ENCODE measurements around the gene PER1. TPM values are rescaled to one million over a fixed set of nuclear protein-coding genes. Genes with fewer than 3 reads are reported as not detected.
A peak's percentile ranks its signal among the peaks of the same experiment; 100 is the strongest.

The PER1 gene
- total and polyA plus RNA-seq, 9 of the 15 experiments (the other 6 are each of a cell fraction or from before 2014, with no cell fraction given) = 0.13 to 26.0 (median 3.4) TPM

DNA sequence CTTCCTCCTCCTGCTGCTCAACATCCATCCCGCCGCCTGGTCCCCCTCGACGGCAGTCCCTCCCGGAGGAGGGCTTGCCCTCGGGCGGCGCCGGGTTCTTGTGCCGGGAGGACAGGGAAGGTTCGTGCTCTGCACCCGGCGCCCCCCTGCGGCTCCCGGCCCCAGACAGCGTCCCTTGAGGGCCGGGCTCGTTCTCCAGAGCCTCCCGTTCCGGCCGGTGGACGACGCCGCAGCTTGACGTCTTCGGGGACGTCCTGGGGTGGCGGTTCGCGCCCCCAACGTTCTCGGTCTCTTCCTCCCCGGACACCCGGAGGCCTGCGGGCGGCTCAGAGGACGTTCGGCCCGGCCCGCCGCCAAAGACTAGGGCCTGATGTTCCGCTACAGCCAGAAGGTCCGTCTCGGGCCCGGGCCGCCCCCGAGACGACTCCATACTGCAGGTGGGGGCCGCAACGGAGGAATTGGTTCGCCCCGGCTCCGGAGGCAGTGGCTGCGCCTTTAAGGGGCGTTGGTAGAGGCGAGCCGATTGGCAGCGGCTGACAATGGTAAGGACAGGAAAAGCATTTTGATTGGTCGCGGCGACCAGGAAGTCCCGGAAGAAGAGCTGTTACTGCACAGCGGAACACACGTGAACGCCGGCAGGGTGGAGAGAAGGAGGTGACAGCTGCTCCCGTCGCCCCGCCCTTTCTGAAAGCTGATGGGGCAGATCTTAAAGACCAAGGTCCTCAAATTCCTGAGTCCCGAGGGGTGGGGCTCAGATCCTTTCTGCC is 37.7 kb upstream of the PER1 start, which contains the start of gene BORCS6:
BORCS6 (minus strand) TSS at position 470 of the 767 bp plus-strand sequence; CDS start at position 430, 40 bp downstream.
- DNase-seq (ENCODE audit: extremely low read depth in 1 of 4, low spot score in 3 of 4) (peak; percentile 72 to 97 (median 82)), FAIRE-seq (peak; percentile 97), ATAC-seq (peak; percentile 80)
- BruUV-seq (replicated peaks) = TSS peak; percentile 73
- Histone ChIP-seq H2AFZ (ENCODE audit: low read depth, low read length) (peak within 1 kb of the TSS; percentile 85), H3K27ac (ENCODE audit: extremely low read depth, low read depth, low read length) (peak within 1 kb of the TSS; percentile 85), H3K9ac (ENCODE audit: insufficient read depth in 1 of 2, low read depth in 2 of 2, low read length in 2 of 2) (peak within 1 kb of the TSS; percentile 77 to 93), H3K27me3 (ENCODE audit: control insufficient read depth in 2 of 2, insufficient read depth in 2 of 2, low read length in 2 of 2) (no peaks in the 10 kb centered on the region), H3K4me2 (ENCODE audit: insufficient read depth, low read length) (peak within 1 kb of the TSS; percentile 100), H4K20me1 (replicated peaks; ENCODE audit: control insufficient read depth, insufficient read depth, low read length) (peaks cover 10% of the 10 kb centered on the region), H3K79me2 (ENCODE audit: control insufficient read depth, insufficient read depth, low read length) (peaks cover 18% of the 10 kb centered on the region), H3K9me1 (ENCODE audit: control insufficient read depth, insufficient read depth, low read length) (no peaks in the 10 kb centered on the region), H3K4me3 (peak within 1 kb of the TSS; percentile 88), H3K4me1 (replicated peaks in 1 of 2; ENCODE audit: control insufficient read depth in 2 of 2, insufficient read depth in 2 of 2, low read length in 2 of 2) (peaks cover 31 to 39% of the 10 kb centered on the region in 2 experiments), H3K36me3 (ENCODE audit: control insufficient read depth, insufficient read depth, low read length) (no peaks in the 10 kb centered on the region), H3K9me3 (replicated peaks; ENCODE audit: control insufficient read depth, insufficient read depth, low read depth, low read length) (no peaks in the 10 kb centered on the region)
- intact Hi-C loops (cut with micrococcal nuclease) = loop anchor here (1.0 to 10.0 kb wide), 2 partner anchors 20 to 115 kb away; partner anchors contain the start of gene AURKB
- ChIA-PET CTCF (ENCODE audit: low intra/inter-chr PET ratio) (no interaction called here), POLR2A (interaction anchor here (0.6 to 3.1 kb wide), 13 partner anchors 9 to 292 kb away, joined by 3 to 30 read pairs (median 5); partner anchors contain the start of genes AURKB and CTC1)
- 2% methylated on average over 28 of the region's 70 CpGs for WGBS (ENCODE audit: insufficient coverage, low coverage, missing lambda C conversion rate)
- in situ Hi-C loops (cut with MboI) = no loop called here
- no peak for TF ChIP-seq TEAD4 (IDR thresholded peaks at IDR 0.05; ENCODE audit: low read length)
- no peak for TF ChIP-seq TEAD4 (CRISPR knock-in tag; IDR thresholded peaks at IDR 0.05; ENCODE audit: borderline replicate concordance)
- TF ChIP-seq, protein P1, sequence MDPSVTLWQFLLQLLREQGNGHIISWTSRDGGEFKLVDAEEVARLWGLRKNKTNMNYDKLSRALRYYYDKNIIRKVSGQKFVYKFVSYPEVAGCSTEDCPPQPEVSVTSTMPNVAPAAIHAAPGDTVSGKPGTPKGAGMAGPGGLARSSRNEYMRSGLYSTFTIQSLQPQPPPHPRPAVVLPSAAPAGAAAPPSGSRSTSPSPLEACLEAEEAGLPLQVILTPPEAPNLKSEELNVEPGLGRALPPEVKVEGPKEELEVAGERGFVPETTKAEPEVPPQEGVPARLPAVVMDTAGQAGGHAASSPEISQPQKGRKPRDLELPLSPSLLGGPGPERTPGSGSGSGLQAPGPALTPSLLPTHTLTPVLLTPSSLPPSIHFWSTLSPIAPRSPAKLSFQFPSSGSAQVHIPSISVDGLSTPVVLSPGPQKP (CRISPR knock-in tag; IDR thresholded peaks at IDR 0.05) = no peak
- TF ChIP-seq MXI1 (IDR thresholded peaks at IDR 0.05; ENCODE audit: low read depth, low read length) = peak; percentile 72
- no peak for TF ChIP-seq HSF4 (CRISPR knock-in tag; IDR thresholded peaks at IDR 0.05; ENCODE audit: borderline replicate concordance)
- no peak for TF ChIP-seq PHF20 (IDR thresholded peaks at IDR 0.05; ENCODE audit: partially characterized antibody)
- TF ChIP-seq, protein P2, sequence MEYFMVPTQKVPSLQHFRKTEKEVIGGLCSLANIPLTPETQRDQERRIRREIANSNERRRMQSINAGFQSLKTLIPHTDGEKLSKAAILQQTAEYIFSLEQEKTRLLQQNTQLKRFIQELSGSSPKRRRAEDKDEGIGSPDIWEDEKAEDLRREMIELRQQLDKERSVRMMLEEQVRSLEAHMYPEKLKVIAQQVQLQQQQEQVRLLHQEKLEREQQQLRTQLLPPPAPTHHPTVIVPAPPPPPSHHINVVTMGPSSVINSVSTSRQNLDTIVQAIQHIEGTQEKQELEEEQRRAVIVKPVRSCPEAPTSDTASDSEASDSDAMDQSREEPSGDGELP (CRISPR knock-in tag; IDR thresholded peaks at IDR 0.05; ENCODE audit: borderline replicate concordance) = peak; percentile 90
- no peak for TF ChIP-seq TAF1 (IDR thresholded peaks at IDR 0.05; ENCODE audit: control insufficient read depth, extremely low read depth, insufficient read depth, low read length, severe bottlenecking)
- no peak for TF ChIP-seq NR2C1 (IDR thresholded peaks at IDR 0.05)
- no peak for TF ChIP-seq NR2C1 (tag; IDR thresholded peaks at IDR 0.05)
- TF ChIP-seq CHD2 (IDR thresholded peaks at IDR 0.05; ENCODE audit: low read depth, low read length) = 0 out of 2 replicates have a peak, but pooled peaks have one; percentile 14
- TF ChIP-seq HDAC2 (IDR thresholded peaks at IDR 0.05) = 0 out of 2 replicates have a peak, but pooled peaks have one; percentile 14
- TF ChIP-seq GMEB1 (CRISPR knock-in tag; IDR thresholded peaks at IDR 0.05) = peak; percentile 30; the same call in 1 of the 2 replicates
- TF ChIP-seq TRIM24 (IDR thresholded peaks at IDR 0.05) = peak in 1 of 2 experiments; percentile 70; a peak in 1 of 4 replicates
- TF ChIP-seq, protein P3, sequence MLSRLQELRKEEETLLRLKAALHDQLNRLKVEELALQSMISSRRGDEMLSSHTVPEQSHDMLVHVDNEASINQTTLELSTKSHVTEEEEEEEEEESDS (CRISPR knock-in tag; IDR thresholded peaks at IDR 0.05) = no peak
- TF ChIP-seq FOS (IDR thresholded peaks at IDR 0.05; ENCODE audit: extremely low read depth, insufficient read length) = peak; percentile 82
- peak in 1 of 2 experiments; percentile 88; a peak in 2 of 4 replicates for TF ChIP-seq FOXK2 (conservative IDR thresholded peaks at IDR 0.05 in 1 of 2, IDR thresholded peaks at IDR 0.05 in 1 of 2; ENCODE audit: low read depth in 2 of 2)
- TF ChIP-seq ATF7 (IDR thresholded peaks at IDR 0.05) = peak; percentile 90
- TF ChIP-seq ZBTB17 (CRISPR knock-in tag; IDR thresholded peaks at IDR 0.05) = 0 out of 2 replicates have a peak, but pooled peaks have one; percentile 26
- no peak for TF ChIP-seq ARID2 (IDR thresholded peaks at IDR 0.05)

All from K562 (cell line).